ENCODE measurements around the gene TMBIM6.

GRCh38 chr12:49750027-49750995 lies 9.0 kb downstream of the TMBIM6 start:
- no peak for TF ChIP-seq POLR2A (IDR thresholded peaks at IDR 0.05)
- no peak for TF ChIP-seq CTCF (IDR thresholded peaks at IDR 0.05)
- no peak for TF ChIP-seq EP300 (IDR thresholded peaks at IDR 0.05)
